GM21786 (cell line): ENCODE data around the gene DLX5.

Experiments
- ATAC-seq: cut with Tn5 transposase; IDR thresholded peaks from one replicate; pipeline ENCODE4 v1.9.1; 2021; ENCODE audit not compliant: unreplicated experiment

The DLX5 gene

DNA sequence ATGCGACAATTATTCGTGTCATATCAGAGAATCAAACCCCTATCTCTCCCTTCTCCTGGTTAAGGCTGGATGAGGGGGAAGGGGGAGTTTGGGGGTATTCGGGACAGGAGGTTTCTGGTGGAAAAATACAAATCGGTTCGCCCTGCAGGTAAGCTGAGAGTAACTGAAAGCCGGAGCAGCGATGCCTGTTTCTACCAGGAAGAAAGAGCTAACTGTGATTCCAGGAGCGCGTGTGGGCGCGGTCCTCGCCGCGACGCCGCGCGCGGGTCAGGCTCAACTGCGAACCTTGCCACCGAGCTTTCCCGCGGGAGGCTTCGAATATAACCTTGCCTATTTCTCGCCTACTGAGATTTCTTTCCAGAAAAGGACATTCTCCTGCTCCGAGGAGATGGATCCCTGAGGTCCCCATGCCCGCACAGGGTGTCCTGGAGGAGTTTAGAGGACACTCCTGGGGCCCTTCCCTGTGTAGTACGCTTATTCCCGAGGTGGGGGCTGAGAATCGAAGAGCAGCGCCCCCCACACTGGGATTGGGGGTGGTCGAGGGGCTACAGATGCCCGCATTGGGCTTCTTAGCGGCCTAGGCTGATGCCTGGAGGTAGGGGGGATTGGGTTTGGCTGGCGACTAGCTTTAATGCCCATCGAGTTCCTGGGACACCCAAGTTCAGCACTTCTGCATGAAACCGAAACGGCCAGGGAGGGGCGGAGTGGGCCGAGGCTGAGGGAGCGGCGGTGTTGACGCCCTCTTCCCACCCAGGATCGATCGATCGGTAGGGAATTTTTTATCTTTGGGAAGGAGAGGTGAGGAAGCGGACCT lies 32.2 kb downstream of the DLX5 start:
- no peak for ATAC-seq

DNA sequence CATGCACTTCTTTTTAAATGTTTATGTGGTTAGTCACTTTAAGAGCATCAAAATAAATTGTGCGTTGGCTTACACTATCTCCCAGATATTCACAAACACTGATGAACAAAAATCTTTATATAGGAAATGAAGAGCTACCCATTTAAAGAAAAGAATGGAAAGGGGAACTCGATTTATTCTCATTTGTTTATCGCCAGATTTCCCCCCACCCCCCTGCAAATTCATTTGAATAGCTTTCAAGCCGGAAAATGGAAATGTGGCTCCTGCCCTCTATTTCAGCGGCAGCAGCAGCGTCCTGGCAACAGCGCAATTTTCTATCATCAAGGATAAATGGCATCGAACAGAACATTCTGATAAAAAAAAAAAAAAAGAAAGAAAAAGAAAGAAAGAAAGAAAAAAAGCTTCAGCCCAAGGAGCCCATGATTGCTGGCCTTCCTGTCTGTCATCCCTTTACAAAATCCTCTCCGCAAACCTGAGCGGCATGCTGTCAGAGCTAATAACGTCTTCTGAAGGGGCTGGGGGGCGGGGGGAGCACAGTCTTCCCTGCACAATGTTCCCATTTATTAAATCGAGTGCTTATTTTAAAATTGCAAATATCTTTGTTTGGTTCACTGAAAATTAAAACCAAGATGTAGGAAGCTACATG lies 33.0 kb downstream of the DLX5 start:
- ATAC-seq: no peak

DNA sequence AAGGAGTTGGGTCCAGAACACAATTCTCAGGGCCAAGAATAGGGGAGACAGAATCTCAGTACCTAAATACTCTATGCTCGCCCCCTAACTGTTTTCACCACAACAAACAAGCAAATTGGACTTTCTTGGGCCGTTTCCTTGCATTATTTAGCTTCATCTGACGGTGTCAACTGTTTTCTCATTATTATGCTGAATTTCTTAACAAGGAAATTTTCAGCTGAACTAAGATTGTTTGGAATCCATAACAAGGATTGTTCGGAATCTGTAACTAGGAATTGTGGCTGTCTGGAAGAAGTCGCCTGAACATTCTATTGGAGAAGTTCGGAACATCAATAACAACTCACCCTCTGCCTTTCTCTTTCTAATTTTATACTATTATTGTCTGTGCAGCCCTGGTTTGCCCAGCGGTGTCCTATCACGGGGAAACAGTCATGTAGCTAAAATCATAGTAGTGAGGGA lies 34.7 kb downstream of the DLX5 start:
- ATAC-seq: no peak

- ATAC-seq: no peak
These were observed 35.3 kb downstream of the DLX5 start for GRCh38 chr7:96989241-96989858.

DNA sequence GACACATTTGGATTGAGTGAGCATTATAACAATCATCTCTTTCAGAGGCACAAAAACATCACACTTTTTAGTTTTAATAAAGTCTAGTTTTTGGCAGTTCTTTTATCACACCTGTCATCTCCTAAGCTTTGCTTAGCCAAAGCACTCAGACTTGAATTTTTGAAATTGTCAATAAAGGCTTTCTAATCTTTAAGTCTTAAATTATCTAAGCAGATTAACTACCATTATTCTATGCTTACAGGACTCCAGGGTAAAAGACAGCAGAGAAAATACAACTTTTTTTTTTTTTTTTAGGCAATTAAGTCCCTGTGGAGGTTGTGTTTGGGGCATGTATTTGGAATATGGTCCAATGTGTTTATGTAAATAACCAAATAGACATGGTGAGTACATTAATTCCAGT lies 36.9 kb downstream of the DLX5 start:
- ATAC-seq: no peak

DNA sequence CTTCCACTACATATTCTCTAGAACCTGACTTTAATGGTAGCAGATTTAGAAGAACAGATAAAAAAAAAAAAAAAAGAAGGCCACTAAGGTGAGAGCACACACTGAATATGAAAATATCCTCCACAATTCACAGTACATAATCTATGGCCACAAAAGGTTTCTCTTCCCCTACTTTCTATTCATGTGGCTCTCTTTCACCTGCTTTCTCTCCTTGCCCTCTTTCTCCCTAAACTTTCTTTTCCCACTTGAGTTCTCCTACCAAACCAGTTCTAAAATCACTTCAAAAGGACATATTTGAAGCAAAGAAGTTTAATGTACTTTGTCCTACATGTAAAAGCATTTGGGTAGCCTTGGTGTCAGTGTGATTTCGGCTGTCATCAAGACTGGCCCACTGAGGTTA lies 37.7 kb downstream of the DLX5 start:
- ATAC-seq: no peak

DNA sequence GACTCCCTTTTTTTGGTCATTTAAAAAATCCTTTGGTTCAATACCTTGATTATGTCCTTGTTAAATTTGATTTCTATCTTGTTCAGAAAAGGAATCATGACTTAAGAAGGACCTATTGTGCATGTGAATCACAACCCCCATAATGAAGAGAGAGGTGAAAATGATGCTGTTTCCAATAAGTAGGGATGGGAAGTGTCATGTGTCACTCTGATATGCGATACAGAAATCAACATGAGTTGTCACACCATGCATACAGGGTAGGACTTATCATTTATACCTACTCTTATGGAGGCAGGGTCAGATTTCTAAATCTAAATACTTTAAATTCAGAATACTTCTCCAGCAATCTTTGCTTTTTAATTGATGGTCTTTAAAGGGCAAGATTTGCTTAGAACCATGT lies 38.6 kb downstream of the DLX5 start:
- ATAC-seq: no peak

- no peak for ATAC-seq
These were observed 42.0 kb downstream of the DLX5 start for GRCh38 chr7:96982586-96982985.

DNA sequence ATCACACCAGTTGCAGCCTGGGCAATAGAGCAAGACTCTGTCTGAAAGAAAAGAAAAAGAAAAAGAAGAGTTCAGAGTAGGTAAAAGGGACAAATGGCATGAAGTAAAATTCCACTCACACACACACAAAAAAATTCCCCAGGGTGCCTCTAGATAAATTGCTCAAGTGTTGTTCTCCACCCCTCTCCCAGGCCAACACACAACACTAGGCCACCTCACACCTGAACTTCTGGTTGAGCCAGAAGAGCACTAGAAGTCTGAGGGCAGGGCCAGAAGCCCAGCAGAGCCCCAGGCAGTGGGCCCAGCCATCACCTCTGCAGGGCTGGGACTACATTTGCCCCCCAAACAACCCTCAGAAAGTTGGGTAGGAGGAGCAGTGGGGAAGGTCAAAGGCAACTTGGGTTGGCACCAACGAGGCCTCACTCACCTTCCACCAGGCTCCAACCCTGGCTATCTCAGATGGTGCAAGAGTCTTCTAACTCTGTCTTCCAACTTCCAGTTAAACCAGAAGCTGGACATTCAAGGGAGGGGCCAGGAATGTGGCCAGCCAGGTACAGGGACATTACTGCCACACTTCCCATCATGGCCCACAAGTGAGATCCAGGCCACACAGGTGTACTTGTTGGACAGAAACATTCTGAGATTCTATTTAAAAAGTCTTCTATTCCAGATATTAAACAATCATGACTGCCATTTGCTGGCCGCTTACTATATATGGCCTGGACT lies 44.9 kb downstream of the DLX5 start:
- no peak for ATAC-seq

DNA sequence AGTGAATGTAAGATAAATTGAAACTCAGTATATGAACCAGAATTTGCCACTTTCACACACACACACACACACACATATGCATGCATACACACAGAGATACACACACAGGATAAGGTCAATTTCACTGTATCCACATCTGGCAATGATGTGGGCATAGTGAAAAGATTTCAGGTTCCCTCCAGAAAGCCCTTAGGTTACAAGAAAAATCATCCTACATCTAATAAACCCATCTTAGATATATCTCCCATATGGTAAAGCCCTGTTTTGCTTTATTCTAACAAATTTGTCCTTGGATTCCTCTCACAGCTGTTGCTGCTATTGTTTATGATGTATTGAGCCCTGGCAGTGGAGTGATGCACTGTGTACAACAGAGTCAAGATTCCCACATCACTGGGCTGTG lies 47.2 kb downstream of the DLX5 start:
- no peak for ATAC-seq

- no peak for ATAC-seq
These were observed 48.5 kb downstream of the DLX5 start for GRCh38 chr7:96976106-96976505.

DNA sequence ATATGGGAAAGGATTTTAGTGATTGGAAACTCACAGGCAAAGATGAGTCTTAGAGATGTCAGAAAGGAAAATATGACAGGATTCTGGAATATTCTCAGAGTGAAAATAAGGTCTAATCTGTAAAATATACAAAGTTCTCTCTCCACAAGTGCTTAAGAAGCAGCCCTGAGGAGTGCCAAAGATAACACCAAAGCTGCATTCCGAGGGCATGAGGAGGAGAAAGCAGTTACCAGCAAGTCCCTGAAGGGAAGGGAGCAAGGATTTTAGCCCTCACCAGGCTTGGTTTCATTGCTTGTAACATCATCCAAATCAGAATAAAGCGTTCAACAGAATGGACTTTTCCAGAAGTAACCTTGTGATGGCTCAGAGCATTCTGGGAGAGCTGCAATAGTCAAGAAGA lies 50.6 kb downstream of the DLX5 start:
- ATAC-seq: no peak

GRCh38 chr7:96970739-96971138 lies 53.9 kb downstream of the DLX5 start:
- ATAC-seq: no peak
